Gastroesophageal sphincter (tissue), 3 donors: ENCODE results near the gene SUPT3H.

Source experiments
- EP300 ChIP-seq: sonication (generic); formaldehyde crosslinking; IDR thresholded peaks from one replicate; pipeline ENCODE4 v1.6.1; 2017; ENCODE audit warnings: antibody characterized with exemption, mild to moderate bottlenecking
- TF ChIP-seq, protein P1 (sequence below), 4 experiments: fragments of 200-600 bp in 2 of 4; fragments of 450-650 bp in 2 of 4; sonication (generic) in 1 of 4; IDR thresholded peaks; one replicate each; pipeline ENCODE4 v1.5.1; 2017 to 2019; ENCODE audit warnings: antibody characterized with exemption in 4 of 4, mild to moderate bottlenecking in 2 of 4, moderate library complexity in 2 of 4

- TF ChIP-seq, protein P1, sequence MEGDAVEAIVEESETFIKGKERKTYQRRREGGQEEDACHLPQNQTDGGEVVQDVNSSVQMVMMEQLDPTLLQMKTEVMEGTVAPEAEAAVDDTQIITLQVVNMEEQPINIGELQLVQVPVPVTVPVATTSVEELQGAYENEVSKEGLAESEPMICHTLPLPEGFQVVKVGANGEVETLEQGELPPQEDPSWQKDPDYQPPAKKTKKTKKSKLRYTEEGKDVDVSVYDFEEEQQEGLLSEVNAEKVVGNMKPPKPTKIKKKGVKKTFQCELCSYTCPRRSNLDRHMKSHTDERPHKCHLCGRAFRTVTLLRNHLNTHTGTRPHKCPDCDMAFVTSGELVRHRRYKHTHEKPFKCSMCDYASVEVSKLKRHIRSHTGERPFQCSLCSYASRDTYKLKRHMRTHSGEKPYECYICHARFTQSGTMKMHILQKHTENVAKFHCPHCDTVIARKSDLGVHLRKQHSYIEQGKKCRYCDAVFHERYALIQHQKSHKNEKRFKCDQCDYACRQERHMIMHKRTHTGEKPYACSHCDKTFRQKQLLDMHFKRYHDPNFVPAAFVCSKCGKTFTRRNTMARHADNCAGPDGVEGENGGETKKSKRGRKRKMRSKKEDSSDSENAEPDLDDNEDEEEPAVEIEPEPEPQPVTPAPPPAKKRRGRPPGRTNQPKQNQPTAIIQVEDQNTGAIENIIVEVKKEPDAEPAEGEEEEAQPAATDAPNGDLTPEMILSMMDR (IDR thresholded peaks at IDR 0.05) = no peak
- TF ChIP-seq EP300 = no peak
These were observed 462.6 kb downstream of the SUPT3H start for GRCh38 chr6:44915111-44915510.
